HEK293 (cell line): ENCODE data around the gene TMPRSS6.
A peak's percentile ranks its signal among the peaks of the same experiment; 100 is the strongest.

Source experiments
- CTCF ChIA-PET: fragments of 350-600 bp; formaldehyde crosslinking; extraction: SDS; loops from one replicate; lab custom pipeline; 2021; ENCODE audit warnings: antibody characterized with exemption; lab: Yijun Ruan, JAX
- POLR2A ChIA-PET: fragments of 300-600 bp; formaldehyde crosslinking; extraction: SDS; loops from one replicate; lab custom pipeline; 2020; ENCODE audit warnings: antibody characterized with exemption, inconsistent platforms; lab: Yijun Ruan, JAX
- H3K27ac ChIP-seq: fragments of 200-500 bp; sonication (Bioruptor generic); 2 replicates; pipeline ENCODE4 v1.5.1; 2014; ENCODE audit warnings: low read depth, low read length, control low read depth, inconsistent platforms; ENCODE audit errors: extremely low read depth
- H3K36me3 ChIP-seq, 2 experiments: fragments of 200-500 bp in 1 of 2; sonication (Bioruptor generic) in 1 of 2; 1 replicate in 1 of 2; 2 replicates in 1 of 2; pipeline ENCODE4 v1.5.1; 2014 to 2017; ENCODE audit warnings: inconsistent platforms in 2 of 2, low read length in 2 of 2; ENCODE audit not compliant: control insufficient read depth in 2 of 2, insufficient read depth in 1 of 2
- H3K4me1 ChIP-seq: fragments of 200-500 bp; sonication (Bioruptor generic); 2 replicates; pipeline ENCODE4 v1.5.1; 2014; ENCODE audit warnings: mild to moderate bottlenecking, low read length, inconsistent platforms; ENCODE audit not compliant: control insufficient read depth, insufficient read depth
- H3K4me3 ChIP-seq: 2 replicates; pipeline ENCODE4 v1.5.1; 2011; ENCODE audit warnings: low read depth, mild to moderate bottlenecking, control low read depth, low read length, moderate library complexity
- H3K9me3 ChIP-seq: fragments of 200-500 bp; sonication (Bioruptor generic); 2 replicates; pipeline ENCODE4 v1.5.1; 2014; ENCODE audit warnings: low read depth, low read length, inconsistent platforms; ENCODE audit not compliant: control insufficient read depth, insufficient read depth
- KLF16 ChIP-seq: fragments of 450-650 bp; formaldehyde crosslinking; IDR thresholded peaks from 2 replicates; pipeline ENCODE4 v1.5.1; 2017; ENCODE audit warnings: missing biosample characterization, missing genetic modification characterization
- KLF9 ChIP-seq: fragments of 450-650 bp; formaldehyde crosslinking; IDR thresholded peaks from 2 replicates; pipeline ENCODE4 v1.5.1; 2016; ENCODE audit warnings: missing biosample characterization, missing genetic modification characterization, low read depth
- MZF1 ChIP-seq: fragments of 450-650 bp; formaldehyde crosslinking; IDR thresholded peaks from 2 replicates; pipeline ENCODE4 v1.5.1; 2017; ENCODE audit warnings: missing biosample characterization, missing genetic modification characterization, borderline replicate concordance
- SP2 ChIP-seq: fragments of 450-650 bp; formaldehyde crosslinking; IDR thresholded peaks from 2 replicates; pipeline ENCODE4 v1.5.1; 2016; ENCODE audit warnings: missing biosample characterization, missing genetic modification characterization
- WT1 ChIP-seq: fragments of 450-650 bp; formaldehyde crosslinking; IDR thresholded peaks from 2 replicates; pipeline ENCODE4 v1.5.1; 2016; ENCODE audit warnings: missing biosample characterization, missing genetic modification characterization
- YY1 ChIP-seq: fragments of 450-650 bp; formaldehyde crosslinking; IDR thresholded peaks from 2 replicates; pipeline ENCODE4 v1.5.1; 2018; ENCODE audit warnings: missing biosample characterization, missing genetic modification characterization
- YY2 ChIP-seq: fragments of 450-650 bp; formaldehyde crosslinking; IDR thresholded peaks from 2 replicates; pipeline ENCODE4 v1.5.1; 2016; ENCODE audit warnings: missing biosample characterization, missing genetic modification characterization
- ZBTB1 ChIP-seq: fragments of 450-650 bp; formaldehyde crosslinking; IDR thresholded peaks from 2 replicates; pipeline ENCODE4 v1.5.1; 2016; ENCODE audit warnings: missing biosample characterization, missing genetic modification characterization
- ZNF140 ChIP-seq: fragments of 450-650 bp; formaldehyde crosslinking; IDR thresholded peaks from 2 replicates; pipeline ENCODE4 v1.5.1; 2016; ENCODE audit warnings: missing biosample characterization, missing genetic modification characterization
- ZNF202 ChIP-seq: fragments of 450-650 bp; formaldehyde crosslinking; IDR thresholded peaks from 2 replicates; pipeline ENCODE4 v1.5.1; 2016; ENCODE audit warnings: missing biosample characterization, missing genetic modification characterization, borderline replicate concordance
- ZNF274 ChIP-seq, 2 experiments: fragments of 200-500 bp in 1 of 2; fragments of 450-650 bp in 1 of 2; sonication (Bioruptor generic) in 1 of 2; formaldehyde crosslinking in 1 of 2; IDR thresholded peaks; 2 replicates each; pipeline versions ENCODE4 v1.5.1 to v1.6.1; 2014 to 2016; ENCODE audit warnings: borderline replicate concordance in 1 of 2, inconsistent platforms in 1 of 2, low read length in 1 of 2, missing biosample characterization in 1 of 2, missing genetic modification characterization in 1 of 2
- ZNF391 ChIP-seq: fragments of 450-650 bp; formaldehyde crosslinking; IDR thresholded peaks from 2 replicates; pipeline ENCODE4 v1.5.1; 2016; ENCODE audit warnings: low read depth, missing biosample characterization, missing genetic modification characterization, borderline replicate concordance
- ZNF423 ChIP-seq: fragments of 450-650 bp; formaldehyde crosslinking; IDR thresholded peaks from 2 replicates; pipeline ENCODE4 v1.5.1; 2016; ENCODE audit warnings: missing biosample characterization, missing genetic modification characterization
- ZNF433 ChIP-seq: fragments of 450-650 bp; formaldehyde crosslinking; IDR thresholded peaks from 2 replicates; pipeline ENCODE4 v1.5.1; 2016; ENCODE audit warnings: missing biosample characterization, missing genetic modification characterization, low read depth
- ZNF514 ChIP-seq: fragments of 450-650 bp; formaldehyde crosslinking; IDR thresholded peaks from 2 replicates; pipeline ENCODE4 v1.5.1; 2016; ENCODE audit warnings: missing biosample characterization, missing genetic modification characterization
- ZNF585B ChIP-seq: fragments of 450-650 bp; formaldehyde crosslinking; IDR thresholded peaks from 2 replicates; pipeline ENCODE4 v1.5.1; 2016; ENCODE audit warnings: missing biosample characterization, missing genetic modification characterization
- ZNF596 ChIP-seq: fragments of 450-650 bp; IDR thresholded peaks from 2 replicates; pipeline ENCODE4 v1.5.0; 2018; ENCODE audit warnings: missing biosample characterization, mild to moderate bottlenecking, missing genetic modification characterization, moderate library complexity
- ZNF664 ChIP-seq: fragments of 450-650 bp; formaldehyde crosslinking; IDR thresholded peaks from 2 replicates; pipeline ENCODE4 v1.5.1; 2016; ENCODE audit warnings: missing biosample characterization, missing genetic modification characterization
- ZNF747 ChIP-seq: fragments of 450-650 bp; formaldehyde crosslinking; IDR thresholded peaks from 2 replicates; pipeline ENCODE4 v1.5.1; 2016; ENCODE audit warnings: missing biosample characterization, missing genetic modification characterization
- ZNF76 ChIP-seq: fragments of 450-650 bp; formaldehyde crosslinking; IDR thresholded peaks from 2 replicates; pipeline ENCODE4; 2016; ENCODE audit warnings: low read depth, missing biosample characterization, missing genetic modification characterization, borderline replicate concordance
- TF ChIP-seq, protein P1 (sequence below): fragments of 450-650 bp; formaldehyde crosslinking; conservative IDR thresholded peaks from 2 replicates; pipeline ENCODE4 v1.5.1; 2016; ENCODE audit warnings: low read depth, missing biosample characterization, missing genetic modification characterization
- TF ChIP-seq, protein P2 (sequence below): fragments of 450-650 bp; IDR thresholded peaks from 2 replicates; pipeline ENCODE4 v1.5.1; 2018; ENCODE audit warnings: missing biosample characterization, mild to moderate bottlenecking, missing genetic modification characterization
- TF ChIP-seq, protein P3 (sequence below): sonication (generic); formaldehyde crosslinking; IDR thresholded peaks from 2 replicates; pipeline ENCODE4 v1.8.1; 2022; ENCODE audit warnings: mild to moderate bottlenecking, moderate library complexity, missing genetic modification reagents
- TF ChIP-seq, protein P4 (sequence below): fragments of 450-650 bp; formaldehyde crosslinking; IDR thresholded peaks from 2 replicates; pipeline ENCODE4 v1.5.1; 2017; ENCODE audit warnings: missing biosample characterization, missing genetic modification characterization

TMPRSS6 gene

DNA sequence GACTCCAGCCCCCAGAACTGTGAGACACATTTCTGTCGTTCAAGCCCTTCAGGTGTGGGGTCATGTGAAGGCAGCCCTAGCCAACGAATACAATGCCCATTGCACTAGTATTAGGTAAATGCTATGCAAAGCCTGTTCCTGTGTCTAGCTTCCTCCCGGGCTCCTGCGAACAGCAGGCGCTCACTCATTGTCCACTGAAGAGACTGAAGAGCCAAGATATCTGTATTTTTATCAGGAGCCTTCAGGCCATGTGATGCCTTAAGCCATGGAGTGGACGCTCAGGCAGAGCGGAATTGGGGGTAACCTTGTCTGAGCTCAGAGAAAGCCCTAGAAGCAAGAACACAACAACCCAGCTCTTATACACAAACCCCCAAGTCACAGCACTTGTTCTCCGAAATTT is 4.2 kb upstream of the TMPRSS6 start (continued):
- TF ChIP-seq ZNF664 (no peak), YY1 (tag by site-specific recombination) (no peak), ZNF514 (no peak), WT1 (tag by site-specific recombination) (no peak)

DNA sequence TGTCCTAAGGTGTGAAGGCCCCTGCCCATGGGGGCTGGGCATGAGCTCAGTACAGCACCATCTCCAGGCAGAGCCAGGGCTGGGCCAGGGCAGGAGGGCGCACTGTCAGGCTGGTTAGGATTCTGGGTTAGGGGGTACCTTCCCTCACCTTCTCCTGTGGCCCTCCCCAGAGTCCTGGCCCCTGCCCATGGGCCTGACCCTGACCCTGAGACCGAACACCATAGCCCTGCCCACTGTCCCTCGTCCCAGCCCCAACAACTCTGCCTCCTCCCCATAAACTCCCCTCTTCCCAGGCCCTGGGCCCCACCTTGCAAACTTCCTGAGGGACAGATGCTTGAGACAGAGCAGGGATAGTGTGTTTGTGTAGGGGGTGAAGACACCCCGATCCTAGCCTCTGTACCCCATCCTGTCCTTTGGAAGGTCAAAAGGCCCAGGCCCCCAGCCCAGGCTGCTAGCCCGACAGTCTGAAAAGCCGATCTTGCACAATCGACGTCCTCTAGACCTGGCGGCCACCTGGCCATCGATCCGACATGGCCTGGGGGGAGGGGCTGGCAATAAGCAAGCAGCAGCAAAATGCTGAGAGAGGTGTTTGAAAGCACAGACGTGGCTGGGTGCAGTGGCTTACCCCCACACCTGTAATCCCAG is 2.7 kb upstream of the TMPRSS6 start:
- no peak overlapping the region for H3K27ac ChIP-seq
- H3K4me3 ChIP-seq: no peak overlapping the region
- no peaks in the 10 kb centered on the region for H3K9me3 ChIP-seq
- TF ChIP-seq ZNF391 (tag by site-specific recombination): no peak
- TF ChIP-seq, protein P1, sequence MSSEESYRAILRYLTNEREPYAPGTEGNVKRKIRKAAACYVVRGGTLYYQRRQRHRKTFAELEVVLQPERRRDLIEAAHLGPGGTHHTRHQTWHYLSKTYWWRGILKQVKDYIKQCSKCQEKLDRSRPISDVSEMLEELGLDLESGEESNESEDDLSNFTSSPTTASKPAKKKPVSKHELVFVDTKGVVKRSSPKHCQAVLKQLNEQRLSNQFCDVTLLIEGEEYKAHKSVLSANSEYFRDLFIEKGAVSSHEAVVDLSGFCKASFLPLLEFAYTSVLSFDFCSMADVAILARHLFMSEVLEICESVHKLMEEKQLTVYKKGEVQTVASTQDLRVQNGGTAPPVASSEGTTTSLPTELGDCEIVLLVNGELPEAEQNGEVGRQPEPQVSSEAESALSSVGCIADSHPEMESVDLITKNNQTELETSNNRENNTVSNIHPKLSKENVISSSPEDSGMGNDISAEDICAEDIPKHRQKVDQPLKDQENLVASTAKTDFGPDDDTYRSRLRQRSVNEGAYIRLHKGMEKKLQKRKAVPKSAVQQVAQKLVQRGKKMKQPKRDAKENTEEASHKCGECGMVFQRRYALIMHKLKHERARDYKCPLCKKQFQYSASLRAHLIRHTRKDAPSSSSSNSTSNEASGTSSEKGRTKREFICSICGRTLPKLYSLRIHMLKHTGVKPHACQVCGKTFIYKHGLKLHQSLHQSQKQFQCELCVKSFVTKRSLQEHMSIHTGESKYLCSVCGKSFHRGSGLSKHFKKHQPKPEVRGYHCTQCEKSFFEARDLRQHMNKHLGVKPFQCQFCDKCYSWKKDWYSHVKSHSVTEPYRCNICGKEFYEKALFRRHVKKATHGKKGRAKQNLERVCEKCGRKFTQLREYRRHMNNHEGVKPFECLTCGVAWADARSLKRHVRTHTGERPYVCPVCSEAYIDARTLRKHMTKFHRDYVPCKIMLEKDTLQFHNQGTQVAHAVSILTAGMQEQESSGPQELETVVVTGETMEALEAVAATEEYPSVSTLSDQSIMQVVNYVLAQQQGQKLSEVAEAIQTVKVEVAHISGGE (tag by site-specific recombination): no peak
- no peak for TF ChIP-seq MZF1 (tag by site-specific recombination)
- TF ChIP-seq ZNF274 (IDR thresholded peaks at IDR 0.05; ENCODE audit: low read length): no peak
- TF ChIP-seq ZNF274 (tag by site-specific recombination; IDR thresholded peaks at IDR 0.05; ENCODE audit: borderline replicate concordance): no peak
- TF ChIP-seq ZNF585B (tag by site-specific recombination): no peak
- TF ChIP-seq ZNF747 (tag by site-specific recombination): no peak
- TF ChIP-seq ZNF433 (tag by site-specific recombination): no peak
- TF ChIP-seq, protein P2, sequence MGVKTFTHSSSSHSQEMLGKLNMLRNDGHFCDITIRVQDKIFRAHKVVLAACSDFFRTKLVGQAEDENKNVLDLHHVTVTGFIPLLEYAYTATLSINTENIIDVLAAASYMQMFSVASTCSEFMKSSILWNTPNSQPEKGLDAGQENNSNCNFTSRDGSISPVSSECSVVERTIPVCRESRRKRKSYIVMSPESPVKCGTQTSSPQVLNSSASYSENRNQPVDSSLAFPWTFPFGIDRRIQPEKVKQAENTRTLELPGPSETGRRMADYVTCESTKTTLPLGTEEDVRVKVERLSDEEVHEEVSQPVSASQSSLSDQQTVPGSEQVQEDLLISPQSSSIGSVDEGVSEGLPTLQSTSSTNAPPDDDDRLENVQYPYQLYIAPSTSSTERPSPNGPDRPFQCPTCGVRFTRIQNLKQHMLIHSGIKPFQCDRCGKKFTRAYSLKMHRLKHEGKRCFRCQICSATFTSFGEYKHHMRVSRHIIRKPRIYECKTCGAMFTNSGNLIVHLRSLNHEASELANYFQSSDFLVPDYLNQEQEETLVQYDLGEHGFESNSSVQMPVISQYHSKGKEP (tag by site-specific recombination): no peak
- TF ChIP-seq YY2 (tag by site-specific recombination): no peak
- TF ChIP-seq, protein P3, sequence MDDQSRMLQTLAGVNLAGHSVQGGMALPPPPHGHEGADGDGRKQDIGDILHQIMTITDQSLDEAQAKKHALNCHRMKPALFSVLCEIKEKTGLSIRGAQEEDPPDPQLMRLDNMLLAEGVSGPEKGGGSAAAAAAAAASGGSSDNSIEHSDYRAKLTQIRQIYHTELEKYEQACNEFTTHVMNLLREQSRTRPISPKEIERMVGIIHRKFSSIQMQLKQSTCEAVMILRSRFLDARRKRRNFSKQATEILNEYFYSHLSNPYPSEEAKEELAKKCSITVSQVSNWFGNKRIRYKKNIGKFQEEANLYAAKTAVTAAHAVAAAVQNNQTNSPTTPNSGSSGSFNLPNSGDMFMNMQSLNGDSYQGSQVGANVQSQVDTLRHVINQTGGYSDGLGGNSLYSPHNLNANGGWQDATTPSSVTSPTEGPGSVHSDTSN (CRISPR knock-in tag): no peak
- TF ChIP-seq ZNF76 (tag by site-specific recombination): no peak
- no peak for TF ChIP-seq ZNF140
- TF ChIP-seq KLF16 (tag by site-specific recombination): no peak
- CTCF ChIA-PET: interaction anchor here (0.5 kb wide), 1 partner anchor 291 kb away, joined by 3 read pairs; no protein-coding TSS in a partner anchor
- no peaks in the 10 kb centered on the region for H3K4me1 ChIP-seq
- POLR2A ChIA-PET: no interaction called here
- no peaks in the 10 kb centered on the region for H3K36me3 ChIP-seq

DNA sequence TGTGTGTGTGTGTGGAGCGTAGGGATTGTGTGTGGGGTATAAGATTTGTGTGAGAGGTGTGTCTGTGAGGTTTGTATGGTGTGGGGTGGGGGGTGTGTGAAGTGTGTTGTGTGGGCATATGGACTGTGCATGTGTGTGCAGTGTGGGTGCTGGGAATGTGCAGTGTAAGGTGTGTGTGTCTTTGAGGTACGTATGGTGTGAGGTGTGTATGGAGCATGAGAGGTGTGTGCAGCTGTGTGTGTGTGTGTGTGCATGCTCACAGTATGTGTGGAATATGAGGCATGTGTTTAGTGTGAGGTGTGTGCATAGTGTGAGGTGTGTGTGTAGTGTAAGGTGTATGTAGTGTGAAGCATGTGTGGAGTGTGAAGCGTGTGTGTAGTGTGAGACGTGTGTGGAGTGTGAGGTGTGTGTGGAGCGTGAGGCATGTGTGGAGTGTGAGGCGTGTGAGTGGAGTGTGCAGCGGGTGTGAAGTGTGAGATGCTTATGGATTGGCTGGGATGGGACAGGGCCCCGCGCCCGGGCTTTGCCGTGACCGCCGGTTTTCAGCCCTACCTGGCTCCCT is 1.7 kb upstream of the TMPRSS6 start:
- CTCF ChIA-PET: no interaction called here
- POLR2A ChIA-PET: no interaction called here
- TF ChIP-seq, protein P3 (CRISPR knock-in tag): no peak
- TF ChIP-seq ZNF423 (tag by site-specific recombination): no peak
- TF ChIP-seq ZBTB1 (tag by site-specific recombination): no peak
- no peak for TF ChIP-seq ZNF76 (tag by site-specific recombination)
- TF ChIP-seq ZNF664: no peak
- TF ChIP-seq SP2: 0 out of 2 replicates have a peak, but pooled peaks have one; percentile 5
- TF ChIP-seq, protein P4, sequence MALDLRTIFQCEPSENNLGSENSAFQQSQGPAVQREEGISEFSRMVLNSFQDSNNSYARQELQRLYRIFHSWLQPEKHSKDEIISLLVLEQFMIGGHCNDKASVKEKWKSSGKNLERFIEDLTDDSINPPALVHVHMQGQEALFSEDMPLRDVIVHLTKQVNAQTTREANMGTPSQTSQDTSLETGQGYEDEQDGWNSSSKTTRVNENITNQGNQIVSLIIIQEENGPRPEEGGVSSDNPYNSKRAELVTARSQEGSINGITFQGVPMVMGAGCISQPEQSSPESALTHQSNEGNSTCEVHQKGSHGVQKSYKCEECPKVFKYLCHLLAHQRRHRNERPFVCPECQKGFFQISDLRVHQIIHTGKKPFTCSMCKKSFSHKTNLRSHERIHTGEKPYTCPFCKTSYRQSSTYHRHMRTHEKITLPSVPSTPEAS (tag by site-specific recombination): peak; percentile 80
- TF ChIP-seq ZNF202: no peak
- peak; percentile 14; the same call in 1 of the 2 replicates for TF ChIP-seq KLF9 (tag by site-specific recombination)
- TF ChIP-seq ZNF596 (tag by site-specific recombination): no peak

More for the DNA sequence above, 1.7 kb upstream of the TMPRSS6 start:
- Histone ChIP-seq H3K27ac (no peak overlapping the region), H3K9me3 (no peaks in the 10 kb centered on the region), H3K36me3 (no peaks in the 10 kb centered on the region), H3K4me3 (no peak overlapping the region), H3K4me1 (no peaks in the 10 kb centered on the region)
